Activated CD8-positive, alpha-beta T cell treated with anti-CD3 and anti-CD28 coated beads for 36 hours (primary cell): ENCODE data around the gene TTC39B. TPM values are rescaled to one million over a fixed set of nuclear protein-coding genes. Genes with fewer than 3 reads are reported as not detected.
A peak's percentile ranks its signal among the peaks of the same experiment; 100 is the strongest.

ENCODE experiments used
- ATAC-seq: fragments of 200-7000 bp; cut with Tn5 transposase; one replicate; pipeline ENCODE4 v1.10.0; 2021; ENCODE audit warnings: mild to moderate bottlenecking, moderate library complexity
- CTCF ChIA-PET: fragments of 350-600 bp; sonication (Branson Sonifier 250); formaldehyde crosslinking; loops from one replicate; lab custom pipeline; 2021; ENCODE audit warnings: antibody characterized with exemption; lab: Charles Lee
- POLR2A ChIA-PET: fragments of 350-600 bp; sonication (Branson Sonifier 250); formaldehyde crosslinking; loops from one replicate; lab custom pipeline; 2021; ENCODE audit warnings: antibody characterized with exemption; lab: Charles Lee
- DNase-seq: peaks from one replicate; pipeline ENCODE4 v3.0.0-alpha.2; 2020
- H3K27ac Mint-ChIP-seq: one replicate; pipeline ENCODE4 v1.8.0; 2021; ENCODE audit warnings: mild to moderate bottlenecking, mixed read lengths
- H3K27me3 Mint-ChIP-seq: one replicate; pipeline ENCODE4 v1.8.0; 2021; ENCODE audit warnings: mixed read lengths
- H3K36me3 Mint-ChIP-seq: one replicate; pipeline ENCODE4 v1.8.0; 2021; ENCODE audit warnings: low read depth, mixed read lengths
- H3K4me1 Mint-ChIP-seq: one replicate; pipeline ENCODE4 v1.8.0; 2021; ENCODE audit warnings: low read depth, mixed read lengths
- H3K4me3 Mint-ChIP-seq: one replicate; pipeline ENCODE4 v1.8.0; 2021; ENCODE audit warnings: mild to moderate bottlenecking, moderate library complexity, mixed read lengths
- H3K9me3 Mint-ChIP-seq: one replicate; pipeline ENCODE4 v1.8.0; 2021; ENCODE audit warnings: mixed read lengths
- CTCF ChIP-seq: fragments of 200-600 bp; IDR thresholded peaks from one replicate; pipeline ENCODE4 v1.8.0; 2022; ENCODE audit warnings: antibody characterized with exemption, mild to moderate bottlenecking
- intact Hi-C: fragments of 100-400 bp; cut with micrococcal nuclease; formaldehyde crosslinking; loops from one replicate; pipeline ENCODE4 v1.10.0; 2022
- total RNA-seq, 2 experiments: library from RNA; stranded (reverse); gene quantifications; one replicate each; pipeline ENCODE4 v1.2.3, GENCODE V29; 2021

The TTC39B gene
- total RNA-seq, 2 experiments from 2014 or later = 17.8 to 18.5 TPM

GRCh38 chr9:15305470-15305869 is 1.5 kb downstream of the TTC39B start:
- Mint-ChIP-seq H3K4me3 (peak overlapping the region; percentile 98), H3K27me3 (no peaks in the 10 kb centered on the region), H3K27ac (peak overlapping the region; percentile 81), H3K9me3 (no peaks in the 10 kb centered on the region), H3K36me3 (peaks cover 10% of the 10 kb centered on the region), H3K4me1 (peaks cover 47% of the 10 kb centered on the region)
- no peak for DNase-seq
- CTCF ChIA-PET = interaction anchor here (1.5 to 1.6 kb wide), 3 partner anchors 9 to 84 kb away, joined by 4 to 5 read pairs (median 4); no protein-coding TSS in a partner anchor
- no peak for TF ChIP-seq CTCF
- POLR2A ChIA-PET = interaction anchor here (1.1 to 1.8 kb wide), 3 partner anchors 9 to 206 kb away, joined by 3 to 5 read pairs (median 3); partner anchors contain the start of gene PSIP1
- no peak for ATAC-seq
- intact Hi-C loops = no loop called here

- no peak overlapping the region for H3K27ac Mint-ChIP-seq
These were observed 2.4 kb downstream of the TTC39B start for GRCh38 chr9:15304632-15305031.

GRCh38 chr9:15300218-15300617 is 6.8 kb downstream of the TTC39B start:
- Mint-ChIP-seq H3K4me3 (peak overlapping the region; percentile 71), H3K27ac (peak overlapping the region; percentile 96), H3K4me1 (peaks cover 64% of the 10 kb centered on the region), H3K9me3 (peaks cover 8% of the 10 kb centered on the region), H3K27me3 (no peaks in the 10 kb centered on the region), H3K36me3 (peaks cover 31% of the 10 kb centered on the region)
- ChIA-PET CTCF (interaction anchor here (1.0 to 2.4 kb wide), 5 partner anchors 9 to 122 kb away, joined by 3 to 13 read pairs (median 3); no protein-coding TSS in a partner anchor), POLR2A (interaction anchor here (0.6 to 2.8 kb wide), 4 partner anchors 11 to 210 kb away, joined by 3 to 14 read pairs (median 5); partner anchors contain the start of gene PSIP1)
- ATAC-seq (peak; percentile 2), DNase-seq (no peak)
- no peak for TF ChIP-seq CTCF
- intact Hi-C loops = no loop called here

More at GRCh38 chr9:15304632-15305031, 2.4 kb downstream of the TTC39B start:
- intact Hi-C loops = no loop called here
- no peak overlapping the region for H3K4me3 Mint-ChIP-seq
- no peaks in the 10 kb centered on the region for H3K9me3 Mint-ChIP-seq
- TF ChIP-seq CTCF = no peak
- H3K4me1 Mint-ChIP-seq = peaks cover 47% of the 10 kb centered on the region
- peaks cover 10% of the 10 kb centered on the region for H3K36me3 Mint-ChIP-seq
- ChIA-PET CTCF (interaction anchor here (1.2 to 1.7 kb wide), 5 partner anchors 11 to 83 kb away, joined by 3 to 4 read pairs (median 4); no protein-coding TSS in a partner anchor), POLR2A (interaction anchor here (1.1 to 1.8 kb wide), 2 partner anchors 9 to 206 kb away, joined by 3 to 5 read pairs; partner anchors contain the start of gene PSIP1)
- no peak for DNase-seq
- H3K27me3 Mint-ChIP-seq = no peaks in the 10 kb centered on the region
- no peak for ATAC-seq

- POLR2A ChIA-PET = interaction anchor here (0.6 to 2.8 kb wide), 7 partner anchors 8 to 239 kb away, joined by 3 to 14 read pairs (median 4); partner anchors contain the start of gene PSIP1
- intact Hi-C loops = loop anchor here (5.0 kb wide), 1 partner anchor 123 kb away; the partner anchor contains the start of gene SNAPC3
- CTCF ChIA-PET = interaction anchor here (1.0 to 2.4 kb wide), 5 partner anchors 8 to 122 kb away, joined by 3 to 13 read pairs (median 3); no protein-coding TSS in a partner anchor
- Mint-ChIP-seq H3K27ac (peak overlapping the region; percentile 96), H3K36me3 (peaks cover 27% of the 10 kb centered on the region), H3K9me3 (peaks cover 8% of the 10 kb centered on the region), H3K4me3 (peak overlapping the region; percentile 71), H3K4me1 (peaks cover 64% of the 10 kb centered on the region), H3K27me3 (no peaks in the 10 kb centered on the region)
- ATAC-seq = peak; percentile 82
- TF ChIP-seq CTCF = no peak
- peak; percentile 81 for DNase-seq
These were observed 7.6 kb downstream of the TTC39B start for GRCh38 chr9:15299374-15299939.
